HG02610 (cell line): ENCODE measurements around the gene NCAPD3.
"Not testable (repeated sequence)": the region's sequence is repeated elsewhere in the genome, so short reads cannot be mapped to it uniquely, and the experiment has no call there.

Source experiments
- ATAC-seq: cut with Tn5 transposase; IDR thresholded peaks from one replicate; pipeline ENCODE4 v1.9.1; 2021; ENCODE audit warnings: mild to moderate bottlenecking, moderate library complexity; ENCODE audit not compliant: unreplicated experiment

Gene NCAPD3

DNA sequence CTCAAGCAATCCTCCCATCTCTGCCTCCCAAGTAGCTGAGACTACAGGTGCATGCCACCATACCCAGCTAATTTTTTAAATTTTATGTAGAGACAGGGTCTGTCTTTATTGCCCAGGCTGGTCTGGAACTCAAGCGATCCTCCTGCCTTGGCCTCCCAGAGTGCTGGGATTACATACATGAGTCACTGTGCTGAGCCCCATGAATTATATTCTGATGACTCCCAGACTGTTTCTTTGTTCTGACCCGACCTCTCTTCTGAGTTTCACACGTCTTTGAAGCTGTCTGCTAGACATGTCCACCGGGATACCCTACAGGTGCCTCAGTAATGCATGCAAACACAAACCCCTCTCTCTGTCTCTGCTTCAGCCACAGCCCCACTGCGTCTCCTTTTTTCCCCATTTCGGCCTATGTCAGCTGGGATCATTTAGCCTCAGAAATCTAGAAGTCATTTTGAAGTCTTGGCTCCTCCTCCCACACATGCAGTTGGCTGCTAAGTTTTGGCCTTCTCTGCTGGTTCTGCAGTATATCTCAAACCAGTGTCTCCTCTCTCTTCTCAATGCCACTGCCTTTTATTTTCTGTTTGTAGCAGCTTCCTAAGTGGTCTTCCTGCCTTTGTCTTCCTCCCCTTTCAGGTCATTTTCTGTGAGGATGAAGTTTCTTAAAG lies 5.5 kb upstream of the NCAPD3 start:
- no peak for ATAC-seq

DNA sequence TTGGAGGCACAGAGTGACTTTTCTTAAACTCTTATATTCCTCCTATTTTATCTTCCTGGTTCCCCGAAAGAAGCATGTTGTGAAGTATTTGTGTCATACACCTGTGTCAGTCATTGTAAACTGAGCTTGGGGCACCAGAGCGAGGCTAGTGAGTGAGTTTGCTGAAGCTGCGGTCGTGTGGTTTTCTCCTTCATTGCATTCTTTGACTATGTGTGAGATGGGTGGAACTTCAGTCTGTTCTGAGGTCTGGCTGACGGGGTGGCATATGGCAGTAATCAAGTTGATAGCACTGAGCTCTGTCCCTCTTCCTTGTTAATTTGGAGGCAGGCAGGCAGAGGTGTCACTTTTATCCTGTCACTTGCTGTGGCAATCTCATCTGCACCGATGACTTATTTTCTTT lies 4.9 kb upstream of the NCAPD3 start:
- peak; percentile 61 for ATAC-seq

DNA sequence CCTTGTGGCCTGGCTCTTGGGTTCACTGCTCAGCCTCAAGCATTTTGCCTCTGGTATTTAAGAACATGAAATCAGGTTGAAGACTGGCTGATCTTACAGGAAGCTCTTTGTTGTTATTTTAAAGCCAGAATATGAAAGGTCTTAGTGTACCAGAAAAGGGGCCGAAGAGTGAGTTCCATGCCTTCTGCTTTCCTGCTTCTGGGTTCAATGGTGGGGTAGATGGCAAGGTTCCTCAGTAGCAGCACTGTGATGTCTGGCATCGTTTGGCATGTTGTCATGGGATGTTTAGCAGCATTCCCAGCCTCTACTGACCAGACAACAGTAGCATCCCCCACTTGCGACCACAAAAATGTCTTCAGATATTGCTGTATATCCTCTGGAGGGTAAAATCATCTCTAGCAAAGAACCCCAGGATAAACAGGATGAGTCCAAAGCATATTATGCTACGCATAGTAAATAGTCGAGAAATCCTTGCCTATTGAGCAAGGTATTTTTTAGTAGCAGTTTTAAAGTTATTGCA lies 3.1 kb upstream of the NCAPD3 start:
- ATAC-seq = no peak

DNA sequence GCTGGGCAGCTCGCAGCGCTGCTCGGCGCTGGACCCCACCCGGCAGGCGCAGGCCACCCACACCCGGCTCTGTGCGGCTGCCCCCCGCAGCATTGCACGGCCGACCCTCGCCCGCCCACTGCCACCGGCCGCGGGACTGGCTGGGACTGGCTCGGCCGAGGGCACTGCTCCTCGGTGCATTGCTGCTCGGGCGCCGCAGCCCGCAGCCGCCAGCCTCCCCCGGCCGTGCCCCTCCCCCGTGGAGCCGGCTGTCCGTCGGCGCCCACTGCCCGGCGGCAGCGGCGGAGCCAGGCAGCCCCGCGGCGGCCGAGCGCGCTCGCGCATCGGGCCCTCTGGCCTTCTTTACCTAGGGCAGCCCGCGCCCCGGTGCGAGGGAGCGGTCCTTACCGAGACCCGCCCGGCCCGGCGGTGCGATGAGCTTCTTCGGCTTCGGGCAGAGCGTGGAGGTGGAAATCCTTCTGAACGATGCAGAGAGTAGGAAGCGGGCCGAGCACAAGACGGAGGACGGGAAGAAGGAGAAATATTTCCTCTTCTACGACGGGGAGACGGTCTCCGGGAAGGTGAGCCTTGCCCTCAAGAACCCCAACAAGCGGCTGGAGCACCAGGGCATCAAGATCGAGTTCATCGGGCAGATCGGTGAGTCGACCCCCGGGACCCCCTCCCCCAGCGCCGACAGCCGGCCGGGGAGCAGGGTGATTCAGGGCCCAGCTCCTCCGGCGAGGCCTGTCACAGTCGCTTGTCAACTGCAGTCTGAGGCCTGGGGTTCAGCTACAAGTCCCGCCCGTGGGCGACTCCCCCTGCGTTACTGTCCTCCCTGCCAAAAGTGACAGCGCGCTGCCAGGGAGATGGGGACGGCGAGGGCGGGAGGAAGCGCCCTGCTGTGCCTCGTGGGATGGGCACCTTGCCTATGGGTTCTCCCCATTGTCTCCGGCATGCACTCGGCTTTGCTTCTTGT lies 1.2 kb upstream of the NCAPD3 start:
- peak; percentile 10 for ATAC-seq

DNA sequence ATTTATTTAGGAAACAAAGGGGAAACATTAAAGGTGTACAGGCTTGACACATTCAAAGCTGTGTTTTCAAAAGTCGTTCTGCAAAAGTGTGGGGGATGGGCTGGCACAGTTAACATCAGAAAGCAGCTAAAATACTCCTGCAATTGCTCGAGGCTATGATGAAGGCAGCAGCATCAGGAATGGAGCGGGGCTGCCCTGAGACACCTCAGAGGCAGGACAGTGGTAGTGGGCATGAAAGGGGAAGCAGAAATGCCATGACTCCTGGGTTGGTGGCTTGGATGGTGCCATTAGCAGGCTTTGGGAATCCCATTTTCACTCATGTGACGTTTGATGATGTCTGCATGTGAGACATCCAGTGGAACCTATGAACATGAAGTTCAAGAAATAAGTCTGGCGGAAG lies 646 bp downstream of the NCAPD3 start:
- no peak for ATAC-seq

DNA sequence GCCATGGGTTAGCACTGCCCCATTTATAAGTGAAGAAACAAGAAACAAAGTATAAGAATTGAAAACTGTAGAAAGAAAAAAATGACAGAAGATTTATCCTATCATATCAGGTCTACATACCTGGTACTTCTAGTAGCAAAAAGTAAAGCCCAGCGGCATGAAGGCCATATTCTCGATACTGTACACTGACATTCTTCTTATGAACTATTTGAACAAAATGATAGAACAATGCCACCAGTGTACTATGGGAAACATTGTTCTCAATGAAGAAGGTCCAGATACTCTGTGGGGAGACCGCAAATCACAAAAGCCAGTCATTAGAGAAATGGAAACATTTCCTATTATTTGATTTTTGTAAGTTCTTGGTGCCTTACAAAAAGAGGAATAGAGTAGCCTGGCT lies 7.0 kb downstream of the NCAPD3 start:
- ATAC-seq = no peak

DNA sequence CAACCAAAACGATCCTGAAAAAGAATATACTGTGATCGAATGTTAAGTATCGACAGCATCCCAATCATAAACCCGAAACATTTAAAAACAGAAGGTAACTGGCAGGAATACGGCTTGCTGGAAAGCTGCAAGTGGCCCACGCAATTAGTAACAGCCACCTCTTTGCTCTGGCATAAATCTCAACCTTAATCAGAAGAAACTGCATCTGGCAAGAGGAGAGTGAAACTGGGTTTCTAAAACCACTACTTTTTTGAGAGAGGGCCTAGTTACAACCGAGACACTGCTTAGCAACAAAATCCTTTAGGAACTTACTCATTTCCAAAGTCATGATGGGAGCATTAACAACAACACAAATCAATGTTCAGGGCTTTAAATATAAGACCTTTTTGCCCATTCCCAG lies 7.9 kb downstream of the NCAPD3 start:
- no peak for ATAC-seq

DNA sequence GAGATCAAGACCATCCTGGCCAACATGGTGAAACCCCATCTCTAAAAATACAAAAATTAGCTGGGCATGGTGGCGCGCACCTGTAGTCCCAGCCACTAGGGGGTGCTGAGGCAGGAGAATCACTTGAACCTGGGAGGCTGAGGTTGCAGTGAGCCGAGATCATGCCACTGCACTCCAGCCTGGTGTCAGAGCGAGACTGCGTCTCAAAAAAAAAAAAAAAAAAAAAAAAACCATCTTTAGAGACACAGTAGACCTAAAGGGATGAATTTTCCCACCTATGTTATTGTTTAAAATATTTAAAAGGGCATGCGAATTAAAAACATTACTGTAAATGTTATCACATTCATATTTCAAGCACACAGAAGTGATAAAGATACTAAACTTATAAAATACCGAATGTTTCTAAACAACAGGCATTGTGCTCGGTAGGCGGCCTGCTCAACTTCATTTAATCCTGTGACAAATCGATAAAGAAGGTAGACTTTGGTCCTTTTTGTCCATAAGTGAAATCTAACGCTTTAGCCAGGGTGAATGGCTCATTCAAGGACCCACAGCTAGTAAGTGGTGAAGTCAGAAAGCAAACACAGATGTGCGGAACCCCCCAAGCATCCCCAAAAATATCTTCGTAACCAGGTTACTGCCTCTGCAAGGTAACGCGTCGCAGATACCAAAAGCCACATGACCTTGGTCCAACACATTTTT lies 16.1 kb downstream of the NCAPD3 start:
- ATAC-seq = no peak

DNA sequence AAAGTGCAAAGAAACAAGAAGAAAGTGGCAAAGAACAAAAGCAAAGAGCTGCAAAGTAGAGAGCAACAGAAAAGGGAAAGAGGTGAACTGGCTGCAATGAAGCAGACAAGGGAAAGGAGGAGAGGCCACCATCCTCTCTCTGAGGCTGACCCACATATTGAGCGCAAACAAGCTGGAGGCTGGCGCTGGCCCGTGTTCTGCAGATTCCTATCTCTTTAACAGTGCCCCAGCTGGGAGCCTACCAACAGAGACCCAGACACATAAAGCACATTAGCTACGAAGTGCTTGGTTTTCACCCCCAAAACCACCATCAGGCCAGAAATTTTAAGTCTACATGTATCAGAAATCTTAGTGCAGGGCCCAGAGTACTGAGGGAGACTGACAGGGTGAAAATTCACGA lies 17.6 kb downstream of the NCAPD3 start:
- ATAC-seq = no peak

DNA sequence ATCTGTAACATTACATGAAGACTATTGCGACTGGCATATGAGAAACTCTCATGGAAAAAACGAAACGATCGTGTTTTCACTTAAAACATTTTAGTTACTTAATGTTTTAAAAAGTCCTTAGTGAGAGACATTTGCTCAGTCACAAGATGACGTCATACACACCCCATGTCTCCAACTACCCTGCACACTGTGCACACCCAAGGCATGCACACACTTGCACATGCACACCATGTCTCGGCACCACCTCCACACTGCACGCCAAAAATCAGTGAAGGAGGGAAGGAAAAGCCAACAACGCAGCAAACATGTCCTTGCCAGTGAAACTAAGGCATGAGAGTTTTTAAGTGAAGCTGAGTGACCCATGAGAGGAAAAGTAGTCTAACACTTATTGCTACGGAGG lies 18.0 kb downstream of the NCAPD3 start:
- no peak for ATAC-seq

DNA sequence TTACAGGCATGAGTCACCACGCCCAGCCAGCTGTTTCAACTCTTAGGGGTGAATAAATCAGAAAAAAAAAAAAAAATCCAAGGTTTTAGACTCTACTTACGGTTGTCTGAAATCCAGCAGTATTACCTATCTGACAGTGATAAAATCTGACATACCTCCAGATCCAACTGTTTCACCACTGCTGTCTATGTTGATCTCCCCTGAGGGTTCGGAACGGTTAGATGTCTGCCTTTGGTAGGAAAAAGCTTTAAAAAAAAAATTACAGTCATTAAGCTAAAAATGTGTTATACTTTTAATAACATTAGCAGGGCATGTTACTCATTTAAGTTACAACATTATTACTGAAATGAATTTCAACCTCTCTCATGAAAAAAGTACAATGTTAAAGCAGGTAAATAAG lies 21.1 kb downstream of the NCAPD3 start:
- no peak for ATAC-seq

DNA sequence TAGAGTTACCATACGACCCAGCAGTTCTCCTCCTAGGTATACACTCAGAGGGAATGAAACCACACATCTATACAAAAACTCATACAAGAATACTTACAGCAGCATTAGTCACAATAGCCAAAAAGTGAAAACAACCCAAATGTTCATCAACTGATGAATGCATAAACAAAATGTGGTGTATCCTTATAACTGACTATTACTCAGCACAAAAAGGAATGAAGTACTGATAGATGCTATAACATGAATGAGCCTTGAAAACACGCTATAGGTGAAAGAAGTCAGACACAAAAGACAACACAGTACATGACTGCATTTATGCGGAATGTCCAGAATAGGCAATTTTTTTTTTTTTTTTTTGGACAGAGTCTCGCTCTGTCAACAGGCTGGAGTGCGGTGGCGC lies 23.1 kb downstream of the NCAPD3 start:
- no peak for ATAC-seq

DNA sequence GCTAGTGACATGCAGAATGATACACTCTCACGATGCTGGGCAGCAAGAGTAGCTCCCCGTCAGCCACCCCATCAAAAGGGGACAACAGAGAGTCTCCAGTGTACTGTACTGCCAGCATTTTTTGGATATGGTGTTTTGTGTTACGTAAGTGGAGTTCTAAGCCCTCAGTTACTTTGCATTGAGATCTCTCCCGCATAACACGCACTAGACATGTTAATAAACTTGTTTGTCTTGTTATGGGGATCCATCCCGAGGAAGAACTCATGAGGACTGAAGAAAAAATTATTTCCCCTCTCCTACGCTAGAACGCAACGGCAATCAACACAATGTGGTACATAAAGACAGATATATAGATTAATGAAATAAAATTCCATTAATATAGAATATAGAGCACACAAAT lies 24.2 kb downstream of the NCAPD3 start:
- ATAC-seq = no peak

DNA sequence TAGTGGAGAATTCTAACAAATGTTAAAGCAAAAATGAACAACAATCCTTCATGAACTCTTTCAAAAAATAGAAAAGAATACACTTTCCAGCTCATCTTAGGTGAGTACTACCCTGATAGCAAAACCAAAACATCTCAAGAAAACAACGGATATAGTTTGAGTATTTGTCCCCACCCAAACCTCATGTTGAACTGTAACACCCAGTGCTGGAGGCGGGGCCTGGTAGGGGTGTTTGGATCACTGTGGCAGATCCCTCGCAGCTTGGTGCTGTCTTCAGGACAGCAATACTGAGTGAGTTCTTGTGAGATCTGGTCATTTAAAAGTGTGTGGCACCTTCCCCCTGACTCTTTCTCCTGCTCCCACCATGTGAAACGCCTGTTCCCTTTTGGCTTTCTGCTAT lies 27.0 kb downstream of the NCAPD3 start:
- ATAC-seq = no peak

DNA sequence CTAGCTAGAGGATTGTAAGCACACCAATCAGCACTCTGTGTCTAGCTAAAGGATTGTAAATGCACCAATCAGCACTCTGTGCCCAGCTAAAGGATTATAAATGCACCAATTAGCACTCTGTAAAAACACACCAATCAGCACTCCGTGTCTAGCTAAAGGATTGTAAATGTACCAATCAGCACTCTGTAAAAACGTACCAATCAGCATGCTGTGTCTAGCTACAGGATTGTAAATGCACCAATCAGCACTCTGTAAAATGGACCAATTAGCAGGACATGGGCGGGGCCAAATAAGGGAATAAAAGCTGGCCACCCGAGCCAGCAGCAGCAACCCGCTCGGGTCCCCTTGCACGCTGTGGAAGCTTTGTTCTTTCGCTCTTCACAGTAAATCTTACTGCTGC lies 35.7 kb downstream of the NCAPD3 start:
- not testable (repeated sequence) for ATAC-seq

DNA sequence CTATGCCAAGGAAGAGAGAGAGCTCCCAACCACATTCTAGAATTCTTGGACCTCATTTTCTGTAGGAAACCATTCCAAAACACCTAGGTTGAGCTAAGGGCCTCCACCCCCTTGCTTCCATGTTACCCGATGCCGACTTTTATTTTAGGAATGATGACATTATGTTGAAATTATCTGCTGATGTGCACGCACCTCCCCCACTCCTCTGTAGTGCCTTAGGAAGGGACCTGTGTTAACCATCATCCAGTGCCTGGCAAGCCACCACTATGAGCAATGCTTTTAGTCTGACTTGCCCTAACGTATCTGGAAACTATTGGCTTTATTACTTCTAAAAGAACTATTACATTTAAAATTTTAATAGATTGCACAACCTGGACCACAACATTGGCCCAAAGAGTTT lies 42.1 kb downstream of the NCAPD3 start:
- ATAC-seq = no peak

DNA sequence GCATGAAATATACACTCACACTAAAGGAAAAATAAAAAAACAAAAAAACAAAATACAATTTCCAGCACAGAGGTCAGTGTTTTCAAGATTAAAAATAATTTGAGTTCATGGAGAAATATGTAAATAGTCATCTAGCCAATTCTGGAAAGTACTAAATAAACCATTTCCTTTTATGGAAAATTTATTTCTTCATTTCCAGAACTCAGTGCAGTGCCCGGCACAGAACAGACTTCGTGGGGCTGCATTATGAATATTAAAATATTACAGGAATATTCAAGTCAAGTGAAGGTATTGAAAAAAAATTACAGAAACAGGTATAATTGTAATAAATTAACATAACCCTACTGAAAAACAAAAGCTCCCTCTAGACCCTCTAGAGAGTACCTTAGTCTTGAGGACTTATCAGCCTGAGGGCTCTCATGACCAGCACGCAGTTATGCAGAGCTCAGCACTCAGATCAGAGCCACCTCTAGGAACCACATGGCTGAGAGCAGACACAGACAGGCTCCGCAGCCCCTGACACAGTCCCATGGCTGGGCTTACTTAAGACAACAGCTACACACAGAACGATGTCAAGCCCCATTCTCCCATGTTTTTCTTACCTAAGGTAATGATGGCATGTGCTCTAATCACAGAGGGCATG lies 45.6 kb downstream of the NCAPD3 start:
- no peak for ATAC-seq

DNA sequence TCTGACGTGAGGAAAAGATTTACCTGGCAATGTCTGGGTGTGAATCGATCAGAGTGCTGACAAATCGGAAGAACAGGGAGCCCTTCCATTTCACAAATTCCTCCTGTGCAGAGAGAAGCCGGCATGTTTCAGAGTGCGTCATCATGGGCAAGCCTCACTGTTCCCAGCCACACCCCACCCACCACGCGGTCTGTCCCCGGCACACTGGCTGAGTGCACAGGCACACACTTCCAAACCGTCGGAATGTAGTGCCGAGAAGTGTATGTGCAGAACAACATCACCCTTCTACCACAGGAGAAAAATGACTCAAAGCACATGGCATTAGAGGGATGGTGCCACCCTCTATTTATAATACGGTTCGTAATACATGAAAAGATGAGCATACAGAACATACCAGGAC lies 47.5 kb downstream of the NCAPD3 start:
- no peak for ATAC-seq

DNA sequence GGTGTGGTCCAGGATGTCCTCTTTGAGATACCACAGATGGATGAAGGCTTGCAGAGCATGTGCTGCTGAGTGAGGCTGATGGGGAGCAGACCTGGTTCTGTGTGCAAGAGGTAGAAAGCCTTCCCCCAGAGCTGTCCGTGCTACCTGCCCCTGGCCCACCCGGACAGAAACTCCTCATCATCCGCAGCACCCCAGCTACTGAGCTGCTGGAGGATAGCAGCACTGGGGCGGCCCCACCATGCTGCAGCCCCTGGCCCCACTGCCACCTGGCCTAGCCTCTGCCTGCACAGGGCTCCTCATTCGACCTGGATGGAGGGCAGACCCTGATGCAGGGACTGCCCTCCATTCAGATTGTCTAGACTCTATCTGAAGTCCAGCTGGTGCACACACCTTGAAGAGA lies 50.5 kb downstream of the NCAPD3 start:
- ATAC-seq = no peak

DNA sequence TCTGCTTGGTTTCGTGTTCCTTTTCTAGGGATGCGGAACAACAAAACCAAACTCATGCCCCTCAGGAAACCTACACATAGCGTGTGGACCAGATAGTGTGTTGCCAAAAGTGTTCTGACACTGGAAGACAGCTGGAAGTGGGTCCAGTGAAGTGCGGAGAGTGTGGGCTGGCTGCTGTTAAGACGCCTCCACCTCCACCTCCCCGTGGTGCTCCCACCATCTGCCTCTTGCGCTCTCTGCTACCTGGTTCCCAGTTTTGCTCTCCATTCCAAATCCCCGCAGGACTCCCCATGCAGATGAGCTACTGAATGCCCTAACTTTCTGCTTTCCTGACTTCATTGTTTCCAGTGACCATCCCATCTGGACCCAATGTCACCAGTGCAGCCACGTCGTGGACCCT lies 51.8 kb downstream of the NCAPD3 start:
- ATAC-seq = no peak

DNA sequence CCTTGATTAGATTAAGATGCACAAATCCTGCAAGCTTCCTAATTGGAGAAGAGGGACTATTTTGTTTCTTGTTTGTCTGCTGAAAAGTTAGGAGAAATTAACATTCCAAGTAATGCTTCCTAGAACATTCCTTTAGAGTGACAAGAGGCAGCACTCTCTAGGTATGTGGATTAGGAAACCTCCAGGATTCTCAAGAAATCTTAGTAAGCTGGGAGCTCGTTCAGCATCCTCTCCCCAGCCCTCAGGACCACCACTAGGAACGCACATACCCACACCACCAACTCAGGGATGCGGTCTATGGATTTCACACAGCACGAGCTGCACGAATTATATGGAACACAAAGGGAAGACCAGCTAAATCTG lies 52.9 kb downstream of the NCAPD3 start:
- ATAC-seq = no peak
